ENCODE results near the gene TMEM247.
A peak's percentile ranks its signal among the peaks of the same experiment; 100 is the strongest.
"Not testable (repeated sequence)": the region's sequence is repeated elsewhere in the genome, so short reads cannot be mapped to it uniquely, and the experiment has no call there.

TMEM247 gene

GRCh38 chr2:46519265-46519664 lies 39.9 kb downstream of the TMEM247 start:
- H2BK15ac ChIP-seq (replicated peaks; ENCODE audit: low read depth) = no peak overlapping the region
- H3K36me3 ChIP-seq (ENCODE audit: control insufficient read depth, insufficient read depth, low read length) = no peaks in the 10 kb centered on the region
- H3K4me3 ChIP-seq (ENCODE audit: low read length) = no peak overlapping the region
- H2BK5ac ChIP-seq (ENCODE audit: low read length) = no peak overlapping the region
- H2AK5ac ChIP-seq (ENCODE audit: low read length) = no peak overlapping the region
- H3K79me2 ChIP-seq (ENCODE audit: control insufficient read depth, insufficient read depth, low read length) = no peaks in the 10 kb centered on the region
- H3K4me2 ChIP-seq (ENCODE audit: low read length) = no peak overlapping the region
- H3K27me3 ChIP-seq (ENCODE audit: insufficient read depth, low read length, poor library complexity) = no peaks in the 10 kb centered on the region
- H3K23ac ChIP-seq (ENCODE audit: low read length) = no peak overlapping the region
- H3K79me1 ChIP-seq (ENCODE audit: low read length) = no peaks in the 10 kb centered on the region
- no peak overlapping the region for H4K8ac ChIP-seq (ENCODE audit: low read depth, low read length)
- H3K4me1 ChIP-seq (ENCODE audit: control insufficient read depth, low read depth, low read length) = no peaks in the 10 kb centered on the region
- no peak overlapping the region for H3K56ac ChIP-seq (ENCODE audit: low read length)
- WGBS (ENCODE audit: extremely low coverage, insufficient coverage, low lambda C conversion rate) = no CpG with 5 or more reads among the region's 7 CpGs
- no peak overlapping the region for H4K5ac ChIP-seq (ENCODE audit: low read length)
- no peak for DNase-seq
- H2BK120ac ChIP-seq (ENCODE audit: low read depth, low read length) = no peak overlapping the region
- no peak overlapping the region for H3K27ac ChIP-seq (ENCODE audit: low read depth, low read length)
- no peak overlapping the region for H3K18ac ChIP-seq (ENCODE audit: low read length)
- H3K4ac ChIP-seq (ENCODE audit: low read depth, low read length) = no peak overlapping the region
- H3K9ac ChIP-seq (ENCODE audit: low read length) = no peak overlapping the region

GRCh38 chr2:46520130-46520711 lies 40.9 kb downstream of the TMEM247 start:
- H3K27ac ChIP-seq (ENCODE audit: low read depth, low read length) = no peak overlapping the region
- no peak overlapping the region for H2BK5ac ChIP-seq (ENCODE audit: low read length)
- no peak overlapping the region for H3K4me3 ChIP-seq (ENCODE audit: low read length)

GRCh38 chr2:46521215-46521683 lies 41.9 kb downstream of the TMEM247 start:
- no CpG with 5 or more reads among the region's 2 CpGs for WGBS (ENCODE audit: extremely low coverage, insufficient coverage, low lambda C conversion rate)
- H2BK15ac ChIP-seq (replicated peaks; ENCODE audit: low read depth) = no peak overlapping the region

More at GRCh38 chr2:46520130-46520711, 40.9 kb downstream of the TMEM247 start:
- H4K8ac ChIP-seq (ENCODE audit: low read depth, low read length) = no peak overlapping the region
- H3K79me1 ChIP-seq (ENCODE audit: low read length) = no peaks in the 10 kb centered on the region
- no peak overlapping the region for H3K4ac ChIP-seq (ENCODE audit: low read depth, low read length)
- H3K36me3 ChIP-seq (ENCODE audit: control insufficient read depth, insufficient read depth, low read length) = no peaks in the 10 kb centered on the region
- no peaks in the 10 kb centered on the region for H3K27me3 ChIP-seq (ENCODE audit: insufficient read depth, low read length, poor library complexity)
- no peak overlapping the region for H2BK15ac ChIP-seq (replicated peaks; ENCODE audit: low read depth)
- H3K23ac ChIP-seq (ENCODE audit: low read length) = no peak overlapping the region
- no peak overlapping the region for H3K4me2 ChIP-seq (ENCODE audit: low read length)
- no peak overlapping the region for H3K56ac ChIP-seq (ENCODE audit: low read length)
- no peak overlapping the region for H3K9ac ChIP-seq (ENCODE audit: low read length)
- no peak overlapping the region for H3K18ac ChIP-seq (ENCODE audit: low read length)
- H3K4me1 ChIP-seq (ENCODE audit: control insufficient read depth, low read depth, low read length) = no peaks in the 10 kb centered on the region
- H4K5ac ChIP-seq (ENCODE audit: low read length) = no peak overlapping the region
- H2BK120ac ChIP-seq (ENCODE audit: low read depth, low read length) = no peak overlapping the region
- H2AK5ac ChIP-seq (ENCODE audit: low read length) = no peak overlapping the region
- no peaks in the 10 kb centered on the region for H3K79me2 ChIP-seq (ENCODE audit: control insufficient read depth, insufficient read depth, low read length)
- DNase-seq = no peak
- WGBS (ENCODE audit: extremely low coverage, insufficient coverage, low lambda C conversion rate) = no CpG with 5 or more reads among the region's 10 CpGs

GRCh38 chr2:46522385-46522784 lies 43.0 kb downstream of the TMEM247 start:
- not testable (repeated sequence) for H3K56ac ChIP-seq (ENCODE audit: low read length); H3K79me2 ChIP-seq (ENCODE audit: control insufficient read depth, insufficient read depth, low read length); H2BK120ac ChIP-seq (ENCODE audit: low read depth, low read length); H3K36me3 ChIP-seq (ENCODE audit: control insufficient read depth, insufficient read depth, low read length); H3K4ac ChIP-seq (ENCODE audit: low read depth, low read length); H3K27me3 ChIP-seq (ENCODE audit: insufficient read depth, low read length, poor library complexity); H4K8ac ChIP-seq (ENCODE audit: low read depth, low read length); H3K23ac ChIP-seq (ENCODE audit: low read length); H3K4me3 ChIP-seq (ENCODE audit: low read length); DNase-seq; H3K27ac ChIP-seq (ENCODE audit: low read depth, low read length); H3K79me1 ChIP-seq (ENCODE audit: low read length); H4K5ac ChIP-seq (ENCODE audit: low read length); H3K4me1 ChIP-seq (ENCODE audit: control insufficient read depth, low read depth, low read length); H3K9ac ChIP-seq (ENCODE audit: low read length); H3K4me2 ChIP-seq (ENCODE audit: low read length); H2AK5ac ChIP-seq (ENCODE audit: low read length); H2BK15ac ChIP-seq (replicated peaks; ENCODE audit: low read depth); H2BK5ac ChIP-seq (ENCODE audit: low read length); H3K18ac ChIP-seq (ENCODE audit: low read length)

More at GRCh38 chr2:46521215-46521683, 41.9 kb downstream of the TMEM247 start:
- no peak overlapping the region for H3K4me3 ChIP-seq (ENCODE audit: low read length)
- H3K18ac ChIP-seq (ENCODE audit: low read length) = no peak overlapping the region
- H3K27ac ChIP-seq (ENCODE audit: low read depth, low read length) = no peak overlapping the region
- H3K23ac ChIP-seq (ENCODE audit: low read length) = no peak overlapping the region
- H4K5ac ChIP-seq (ENCODE audit: low read length) = no peak overlapping the region
- H3K79me1 ChIP-seq (ENCODE audit: low read length) = no peaks in the 10 kb centered on the region
- H3K4me1 ChIP-seq (ENCODE audit: control insufficient read depth, low read depth, low read length) = no peaks in the 10 kb centered on the region
- no peak overlapping the region for H3K56ac ChIP-seq (ENCODE audit: low read length)
- no peak overlapping the region for H2BK5ac ChIP-seq (ENCODE audit: low read length)
- H3K4ac ChIP-seq (ENCODE audit: low read depth, low read length) = no peak overlapping the region
- no peak overlapping the region for H3K4me2 ChIP-seq (ENCODE audit: low read length)
- no peak overlapping the region for H3K9ac ChIP-seq (ENCODE audit: low read length)
- H3K27me3 ChIP-seq (ENCODE audit: insufficient read depth, low read length, poor library complexity) = no peaks in the 10 kb centered on the region
- no peak overlapping the region for H4K8ac ChIP-seq (ENCODE audit: low read depth, low read length)
- DNase-seq = no peak
- no peaks in the 10 kb centered on the region for H3K36me3 ChIP-seq (ENCODE audit: control insufficient read depth, insufficient read depth, low read length)
- H2BK120ac ChIP-seq (ENCODE audit: low read depth, low read length) = no peak overlapping the region
- H2AK5ac ChIP-seq (ENCODE audit: low read length) = no peak overlapping the region
- H3K79me2 ChIP-seq (ENCODE audit: control insufficient read depth, insufficient read depth, low read length) = no peaks in the 10 kb centered on the region

- no peak overlapping the region for H3K4ac ChIP-seq (ENCODE audit: low read depth, low read length)
- H3K56ac ChIP-seq (ENCODE audit: low read length) = no peak overlapping the region
- H3K27me3 ChIP-seq (ENCODE audit: insufficient read depth, low read length, poor library complexity) = no peaks in the 10 kb centered on the region
- H3K4me3 ChIP-seq (ENCODE audit: low read length) = no peak overlapping the region
- H4K8ac ChIP-seq (ENCODE audit: low read depth, low read length) = no peak overlapping the region
- H3K79me2 ChIP-seq (ENCODE audit: control insufficient read depth, insufficient read depth, low read length) = no peaks in the 10 kb centered on the region
- no peak overlapping the region for H2BK15ac ChIP-seq (replicated peaks; ENCODE audit: low read depth)
- H3K4me1 ChIP-seq (ENCODE audit: control insufficient read depth, low read depth, low read length) = no peaks in the 10 kb centered on the region
- no peak overlapping the region for H3K18ac ChIP-seq (ENCODE audit: low read length)
- H3K79me1 ChIP-seq (ENCODE audit: low read length) = no peaks in the 10 kb centered on the region
- H4K5ac ChIP-seq (ENCODE audit: low read length) = no peak overlapping the region
- no peak overlapping the region for H2AK5ac ChIP-seq (ENCODE audit: low read length)
- no peak overlapping the region for H2BK120ac ChIP-seq (ENCODE audit: low read depth, low read length)
- no peak overlapping the region for H3K27ac ChIP-seq (ENCODE audit: low read depth, low read length)
- H2BK5ac ChIP-seq (ENCODE audit: low read length) = no peak overlapping the region
- no peak overlapping the region for H3K9ac ChIP-seq (ENCODE audit: low read length)
- no CpG with 5 or more reads among the region's 3 CpGs for WGBS (ENCODE audit: extremely low coverage, insufficient coverage, low lambda C conversion rate)
- H3K36me3 ChIP-seq (ENCODE audit: control insufficient read depth, insufficient read depth, low read length) = no peaks in the 10 kb centered on the region
- H3K23ac ChIP-seq (ENCODE audit: low read length) = no peak overlapping the region
- no peak overlapping the region for H3K4me2 ChIP-seq (ENCODE audit: low read length)
- DNase-seq = no peak
Measured at GRCh38 chr2:46525522-46526155, 46.3 kb downstream of the TMEM247 start.

- Histone ChIP-seq H2BK15ac (replicated peaks; ENCODE audit: low read depth) (no peak overlapping the region), H2AK5ac (ENCODE audit: low read length) (no peak overlapping the region), H4K8ac (ENCODE audit: low read depth, low read length) (no peak overlapping the region), H3K4ac (ENCODE audit: low read depth, low read length) (no peak overlapping the region), H3K27ac (ENCODE audit: low read depth, low read length) (no peak overlapping the region), H3K4me1 (ENCODE audit: control insufficient read depth, low read depth, low read length) (no peaks in the 10 kb centered on the region), H2BK120ac (ENCODE audit: low read depth, low read length) (no peak overlapping the region), H3K23ac (ENCODE audit: low read length) (peak overlapping the region; percentile 9), H3K79me2 (ENCODE audit: control insufficient read depth, insufficient read depth, low read length) (no peaks in the 10 kb centered on the region), H2BK5ac (ENCODE audit: low read length) (no peak overlapping the region), H3K4me3 (ENCODE audit: low read length) (no peak overlapping the region), H3K18ac (ENCODE audit: low read length) (no peak overlapping the region), H3K9ac (ENCODE audit: low read length) (no peak overlapping the region), H3K36me3 (ENCODE audit: control insufficient read depth, insufficient read depth, low read length) (no peaks in the 10 kb centered on the region), H4K5ac (ENCODE audit: low read length) (no peak overlapping the region), H3K79me1 (ENCODE audit: low read length) (no peaks in the 10 kb centered on the region), H3K56ac (ENCODE audit: low read length) (no peak overlapping the region), H3K27me3 (ENCODE audit: insufficient read depth, low read length, poor library complexity) (no peaks in the 10 kb centered on the region), H3K4me2 (ENCODE audit: low read length) (no peak overlapping the region)
- no peak for DNase-seq
- no CpG with 5 or more reads among the region's 1 CpG for WGBS (ENCODE audit: extremely low coverage, insufficient coverage, low lambda C conversion rate)
Measured at GRCh38 chr2:46528880-46529279, 49.5 kb downstream of the TMEM247 start.

All from mesendoderm (in vitro differentiated cells).